IPS-NIHi7 (cell line): Measurements from ENCODE around the gene FGD2.

Experiments
- DNase-seq: peaks from one replicate; pipeline ENCODE4 v3.0.0; 2012; ENCODE audit warnings: mixed read lengths; ENCODE audit errors: extremely low spot score

FGD2 gene

DNA sequence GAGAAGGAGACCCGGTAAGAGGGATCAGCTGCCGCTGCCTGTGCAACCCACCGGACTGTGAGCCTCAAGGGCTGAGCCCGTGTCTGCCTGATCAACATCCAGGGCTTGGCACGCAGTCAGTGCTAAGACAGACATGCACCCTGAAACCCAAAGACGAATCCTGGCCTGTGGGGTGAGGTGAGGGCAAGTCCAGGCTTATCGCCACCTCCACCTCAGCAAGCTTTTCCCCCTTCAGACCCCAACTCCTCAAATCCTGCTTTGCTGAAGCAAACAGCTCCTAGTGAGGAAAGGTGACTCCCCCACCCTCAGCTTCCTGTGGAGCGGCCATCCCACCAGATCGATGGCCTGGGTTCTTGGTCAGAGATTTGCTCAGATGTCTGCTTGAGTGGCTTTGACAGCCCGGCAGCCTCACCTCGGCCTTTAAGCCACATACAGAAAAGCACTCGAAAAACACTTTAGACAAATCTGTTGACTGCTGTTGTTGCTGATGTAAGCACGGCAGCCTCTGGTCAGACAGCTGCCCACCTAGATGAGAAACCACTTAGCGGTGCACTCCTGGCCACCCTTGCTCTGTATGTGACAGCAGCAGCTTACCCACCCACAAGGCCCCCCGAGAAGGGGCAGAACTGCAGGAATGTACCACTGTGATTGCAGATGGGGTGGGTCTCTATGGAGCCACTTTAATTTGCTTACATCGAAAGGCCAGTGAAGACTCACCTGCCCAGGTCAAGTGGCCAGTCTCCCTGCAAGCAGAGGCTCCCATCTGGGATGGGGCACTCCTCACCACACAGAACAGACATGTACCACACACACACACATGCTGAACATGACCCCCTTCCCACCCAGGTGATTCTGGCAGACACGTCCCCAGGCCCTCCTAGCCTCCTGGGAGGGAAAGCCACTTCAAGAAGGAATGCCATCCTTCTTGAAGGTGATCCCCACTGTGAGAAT lies 34.3 kb upstream of the FGD2 start:
- DNase-seq = no peak

GRCh38 chr6:36971921-36972673 lies 33.4 kb upstream of the FGD2 start:
- DNase-seq = no peak

DNA sequence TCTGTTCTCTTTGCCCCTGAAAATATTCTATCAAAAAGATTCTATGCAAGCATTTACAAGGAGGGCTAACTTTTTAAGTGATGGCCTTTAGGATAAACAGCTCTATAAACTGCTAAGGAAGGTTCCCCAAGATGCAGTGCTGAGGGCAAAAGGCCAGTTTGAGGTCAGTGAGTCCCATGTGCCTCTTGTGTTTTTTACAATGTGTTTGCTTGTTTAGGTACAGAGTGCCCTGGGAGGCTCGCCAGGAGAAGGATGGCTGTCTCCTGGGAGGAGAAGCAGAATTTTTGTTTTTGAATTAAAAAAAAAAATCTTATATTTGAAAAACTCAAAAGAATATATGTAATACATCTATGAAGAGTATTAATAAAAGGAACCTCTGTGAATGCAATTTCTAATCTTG lies 32.3 kb upstream of the FGD2 start:
- no peak for DNase-seq

DNA sequence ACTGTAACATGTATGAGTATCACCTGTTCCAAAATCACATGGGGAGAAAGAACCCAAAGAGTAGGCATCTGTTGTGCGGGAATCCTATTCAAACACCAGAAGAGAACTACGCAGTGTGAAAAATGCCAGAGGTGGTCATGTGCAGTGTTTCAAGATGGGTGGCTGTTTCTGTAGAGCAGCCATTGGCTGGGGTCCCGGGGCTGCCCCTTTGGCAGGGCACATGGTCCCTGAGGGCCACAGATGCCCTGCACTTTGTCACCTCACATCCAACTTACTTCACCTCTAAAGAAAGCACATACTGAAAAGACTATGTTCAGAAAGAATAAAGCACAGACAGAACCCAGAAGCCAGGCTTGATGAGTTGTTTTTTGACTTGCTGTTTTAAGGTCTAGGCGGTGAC lies 31.8 kb upstream of the FGD2 start:
- DNase-seq = no peak

DNA sequence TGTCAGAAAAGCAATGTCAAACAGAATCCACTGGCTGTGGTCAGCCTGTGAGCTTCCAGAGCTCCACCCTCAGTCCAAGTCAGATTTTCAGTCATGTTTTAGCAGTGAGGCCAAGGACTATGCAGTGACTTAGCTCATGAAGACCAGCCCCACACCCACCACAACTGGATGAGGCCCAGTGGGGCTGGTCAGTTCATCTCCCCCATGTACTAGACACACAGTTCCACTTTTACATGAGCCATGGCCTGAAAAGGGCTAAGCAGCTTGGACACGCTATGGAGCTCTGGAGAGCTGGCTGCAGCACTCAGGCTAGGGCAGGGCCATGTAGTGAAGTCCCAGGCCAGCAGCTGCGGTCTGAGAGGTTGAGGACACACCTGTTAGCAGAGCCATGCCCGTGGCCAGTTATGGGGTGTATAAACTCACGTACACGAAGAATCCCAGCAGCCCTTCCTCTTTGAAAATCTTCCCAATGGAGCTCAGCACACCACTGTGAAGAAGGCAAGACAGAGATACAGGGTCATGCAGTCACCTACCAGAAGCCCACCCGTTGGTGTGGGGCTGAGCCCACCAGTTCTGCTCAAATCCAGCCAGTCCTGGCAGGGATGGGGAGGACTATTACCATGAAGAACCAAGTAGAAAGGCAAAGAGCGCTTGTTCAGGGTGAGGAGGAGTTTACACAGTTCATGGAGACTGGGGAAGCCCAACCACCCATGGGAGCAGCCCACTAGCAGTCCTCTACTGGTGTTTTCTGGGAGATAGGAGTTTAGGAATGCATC lies 30.0 kb upstream of the FGD2 start:
- DNase-seq = no peak

DNA sequence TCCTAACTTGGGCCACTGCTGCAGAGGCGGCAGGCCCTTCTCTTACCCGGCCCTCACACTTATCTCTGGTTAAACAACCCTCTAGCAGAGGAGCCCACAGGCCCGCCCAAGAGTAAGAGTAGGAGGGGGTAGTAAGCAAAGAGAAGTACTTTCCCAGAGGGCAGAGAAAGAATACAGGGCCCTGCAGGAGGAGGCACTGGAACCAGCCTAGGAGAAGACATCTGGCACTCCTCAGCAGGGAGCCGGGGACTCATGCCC lies 29.5 kb upstream of the FGD2 start:
- no peak for DNase-seq

DNA sequence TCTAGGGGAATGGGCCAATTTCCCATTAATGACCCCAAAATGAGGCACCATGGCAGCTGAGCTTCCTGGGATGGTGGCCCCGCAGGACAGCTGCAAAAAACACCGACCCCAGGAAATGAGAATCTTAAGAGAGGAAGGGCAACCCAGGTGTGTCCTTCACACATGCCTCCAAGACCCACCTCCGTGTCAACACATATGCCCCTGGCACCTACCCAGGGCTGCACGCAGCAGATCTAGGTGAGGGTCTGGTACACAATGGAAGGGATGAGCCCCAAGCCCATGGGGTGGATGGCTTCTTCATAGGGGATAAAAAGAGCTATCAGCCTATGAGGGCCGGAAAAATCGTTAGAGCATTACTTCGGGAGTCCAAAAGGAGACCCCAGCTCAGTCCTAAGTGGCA lies 28.9 kb upstream of the FGD2 start:
- DNase-seq = no peak

- no peak for DNase-seq
Observed at GRCh38 chr6:36976931-36977330, 28.5 kb upstream of the FGD2 start.

GRCh38 chr6:36977470-36977941 lies 27.9 kb upstream of the FGD2 start:
- DNase-seq = peak; percentile 68

- DNase-seq = no peak
Observed at GRCh38 chr6:36978421-36979346, 26.8 kb upstream of the FGD2 start.

GRCh38 chr6:36979347-36979742 lies 26.1 kb upstream of the FGD2 start:
- DNase-seq = no peak

DNA sequence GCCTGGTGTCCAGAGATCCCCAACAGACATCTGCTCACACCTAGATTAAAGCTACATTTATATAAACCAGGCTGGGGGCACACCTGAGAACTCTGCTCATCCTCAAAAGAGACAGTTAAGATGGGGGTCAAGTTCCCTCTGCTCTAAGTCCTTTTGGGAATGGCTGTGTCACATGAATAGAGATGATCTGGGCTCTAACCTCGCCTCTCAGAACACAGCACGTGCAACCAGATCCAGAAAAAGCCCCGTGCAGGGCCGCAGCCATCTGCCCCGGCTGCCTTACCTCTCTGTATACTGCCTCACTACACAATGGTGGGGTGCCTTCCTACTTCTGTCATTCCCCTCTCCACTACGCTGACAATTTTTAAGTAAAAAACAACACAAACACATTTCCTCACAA lies 25.3 kb upstream of the FGD2 start:
- DNase-seq = no peak

DNA sequence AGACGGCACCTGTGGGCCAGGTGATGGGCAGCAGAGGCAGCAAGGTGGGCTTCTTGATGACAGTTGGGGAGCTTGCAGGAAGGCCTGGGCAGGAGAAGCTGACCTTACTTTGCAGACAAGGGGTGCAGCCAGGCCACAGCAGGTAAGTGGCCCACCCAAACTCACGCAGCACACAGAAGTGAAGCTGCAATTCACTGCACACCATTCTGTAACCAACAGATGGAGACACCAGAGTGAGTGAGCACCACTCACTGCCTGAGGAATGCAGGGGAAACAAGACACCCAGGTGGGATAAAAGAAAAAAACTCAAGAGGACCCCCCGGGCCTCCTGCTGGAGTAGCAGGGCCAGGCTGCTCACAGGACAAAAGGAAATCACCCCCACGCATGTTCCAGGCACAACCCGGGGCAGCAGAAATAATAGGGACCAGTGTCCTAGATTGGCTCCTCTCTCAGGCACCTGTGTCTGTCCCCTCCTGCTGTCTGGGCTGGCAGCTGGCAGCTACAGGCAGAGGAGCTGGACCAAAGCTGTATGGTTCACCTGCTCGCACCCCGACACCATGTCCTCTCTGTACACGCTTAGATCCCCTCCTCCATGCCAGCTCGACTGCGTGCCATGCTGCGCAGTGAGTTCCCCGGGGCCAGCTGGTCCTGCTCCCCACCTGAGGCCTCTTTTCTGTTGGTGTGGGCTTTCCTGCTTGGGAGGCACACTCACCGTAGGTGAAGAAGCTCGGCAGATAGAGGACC lies 24.4 kb upstream of the FGD2 start:
- DNase-seq = no peak

DNA sequence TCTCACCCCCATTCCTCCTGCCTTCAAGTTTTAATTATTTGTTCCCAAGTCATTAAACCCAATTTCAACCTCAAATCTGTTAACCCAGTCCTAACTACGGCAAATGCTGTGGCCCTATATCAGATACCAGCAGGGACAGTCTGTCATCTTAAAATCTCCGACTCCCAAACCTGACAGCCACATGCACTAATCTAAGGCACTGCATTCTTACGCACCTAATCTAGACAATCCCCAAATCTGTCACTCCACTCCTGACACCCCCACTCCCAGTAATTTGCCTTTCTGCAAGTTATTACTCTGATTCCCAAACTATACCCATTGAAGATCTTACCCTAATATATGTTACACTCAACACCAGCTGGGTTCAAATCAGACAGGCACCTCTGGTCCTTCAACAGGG lies 21.9 kb upstream of the FGD2 start:
- DNase-seq = no peak

DNA sequence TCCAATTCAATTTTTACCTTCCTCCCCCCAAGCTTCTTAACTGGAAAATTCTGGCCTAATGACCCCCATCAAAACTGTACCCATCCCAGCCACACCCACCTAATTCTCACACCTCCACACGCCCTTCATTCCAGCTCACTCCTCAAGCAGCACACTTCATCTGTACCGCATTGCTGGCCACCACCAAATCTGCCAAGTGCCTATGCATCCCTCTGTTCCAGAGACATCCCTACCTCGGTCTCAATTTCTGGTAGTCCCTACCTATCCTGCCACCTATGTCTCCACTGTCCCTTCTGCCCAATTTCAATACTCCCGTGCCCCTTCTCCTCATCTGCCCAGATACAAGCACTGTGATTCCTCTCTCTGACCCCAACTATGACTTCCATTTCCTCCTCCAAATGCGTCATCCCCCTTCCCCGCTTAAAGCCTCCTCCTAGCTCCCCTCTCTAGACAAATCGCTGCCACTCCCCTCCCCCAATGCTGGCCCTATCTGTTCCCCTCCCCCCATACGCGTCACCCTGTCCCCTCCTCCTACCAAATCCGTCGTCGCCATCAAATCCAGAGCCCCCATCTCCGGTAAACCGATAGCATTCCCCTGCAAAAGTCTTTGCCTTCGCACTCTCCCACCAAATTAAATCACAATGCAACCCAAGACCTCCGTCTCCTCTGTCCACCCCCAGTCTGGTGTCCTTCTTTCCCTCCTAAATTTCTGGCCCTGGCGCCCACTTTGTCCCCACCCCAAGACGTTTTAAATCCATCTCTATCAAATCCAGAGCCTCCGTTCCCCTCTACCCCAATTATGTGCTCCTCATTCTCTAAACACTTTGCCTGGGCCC lies 20.7 kb upstream of the FGD2 start:
- peak; percentile 78 for DNase-seq

- no peak for DNase-seq
Observed at GRCh38 chr6:36985417-36985807, 20.0 kb upstream of the FGD2 start.

DNA sequence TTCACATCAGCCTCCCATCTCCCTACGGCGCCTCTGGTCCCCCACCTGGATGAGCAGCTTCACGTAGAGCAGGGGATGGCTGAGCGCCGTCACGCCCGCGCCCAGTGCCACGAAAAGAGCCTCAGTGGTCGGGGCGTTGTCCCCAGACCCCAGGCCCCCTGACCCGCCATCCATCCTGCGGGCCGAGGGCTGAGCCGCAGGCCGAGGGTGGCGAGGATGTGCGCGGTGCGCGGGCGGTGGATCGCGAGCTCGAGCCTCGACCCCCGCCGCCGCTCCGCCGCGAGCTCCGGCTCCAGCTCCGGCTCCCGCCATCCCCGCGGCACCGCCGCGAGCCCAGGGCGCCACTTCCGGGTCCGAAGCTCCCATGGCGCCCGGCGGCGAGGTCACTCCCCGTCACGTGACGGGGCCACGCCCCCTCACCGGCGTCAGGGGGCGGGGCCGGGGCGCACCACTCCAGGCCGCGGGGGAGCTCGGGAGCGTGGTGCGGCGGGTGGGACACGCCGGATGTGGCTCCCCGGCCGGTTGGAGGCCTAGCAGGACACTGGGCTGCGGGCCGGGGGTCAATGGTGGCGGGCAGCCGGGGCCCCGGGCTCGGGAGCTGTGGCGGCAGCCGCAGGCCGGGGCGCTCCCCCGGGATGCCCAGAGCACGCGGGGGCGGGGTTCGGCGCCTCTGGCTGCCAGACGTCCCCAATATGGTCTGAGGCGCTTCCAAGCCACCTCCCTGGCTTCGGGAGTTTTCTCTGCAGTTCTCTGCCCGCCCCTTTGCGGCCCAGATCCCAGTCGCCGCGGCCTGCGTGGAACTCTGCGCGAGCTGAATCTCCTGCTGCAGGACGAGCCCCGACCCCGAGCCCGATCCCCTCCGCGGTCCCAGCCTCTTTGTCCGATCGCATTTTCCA lies 19.4 kb upstream of the FGD2 start, which contains the start of gene MTCH1:
MTCH1 (minus strand) TSS at position 389 of the 896 bp plus-strand sequence; CDS start at position 366, 23 bp downstream.
- peak; percentile 94 for DNase-seq

DNA sequence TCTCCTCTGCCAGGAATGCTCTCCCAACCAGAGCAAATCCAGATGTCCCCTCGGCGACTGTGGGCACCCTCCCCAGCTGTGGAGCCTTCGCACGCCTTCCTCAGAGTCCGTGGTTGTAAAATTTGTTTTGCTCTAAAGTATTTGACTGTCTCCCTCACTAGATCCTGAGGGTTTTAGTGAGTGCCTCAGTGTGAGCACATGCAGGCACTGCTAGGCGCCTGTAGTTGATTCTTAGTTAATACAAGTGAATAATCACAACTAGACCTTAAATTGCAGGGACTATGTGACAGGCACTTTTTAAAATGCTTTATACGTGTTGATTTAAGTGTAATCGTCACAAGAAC lies 18.8 kb upstream of the FGD2 start:
- DNase-seq = no peak

- no peak for DNase-seq
Observed at GRCh38 chr6:36989264-36989663, 16.2 kb upstream of the FGD2 start.
